Measurements from ENCODE around the gene BIRC2. TPM values are rescaled to one million over a fixed set of nuclear protein-coding genes. Genes with fewer than 3 reads are reported as not detected.
"Not testable (repeated sequence)": the region's sequence is repeated elsewhere in the genome, so short reads cannot be mapped to it uniquely, and the experiment has no call there.

Gene BIRC2
- total RNA-seq, 1 donor from 2014 or later: 32.4 TPM

- intact Hi-C loops (cut with DNase I): loop anchor here (2.0 kb wide), 1 partner anchor 27 kb away; the partner anchor contains the start of gene BIRC2
- ATAC-seq: no peak
- DNase-seq (ENCODE audit: missing footprints): no peak
Measured at GRCh38 chr11:102319544-102319943, 27.5 kb upstream of the BIRC2 start.

- no peak for ATAC-seq
- no peak for DNase-seq (ENCODE audit: missing footprints)
- intact Hi-C loops (cut with DNase I): no loop called here
Measured at GRCh38 chr11:102320188-102320587, 26.8 kb upstream of the BIRC2 start.

GRCh38 chr11:102320679-102321078, 26.3 kb upstream of the BIRC2 start:
- ATAC-seq: peak; percentile 73
- no peak for DNase-seq (ENCODE audit: missing footprints)
- intact Hi-C loops (cut with DNase I): no loop called here

- DNase-seq (ENCODE audit: missing footprints): no peak
- no peak for ATAC-seq
- intact Hi-C loops (cut with DNase I): no loop called here
Measured at GRCh38 chr11:102322560-102322959, 24.5 kb upstream of the BIRC2 start.

- DNase-seq (ENCODE audit: missing footprints): no peak
- no peak for ATAC-seq
- intact Hi-C loops (cut with DNase I): no loop called here
Measured at GRCh38 chr11:102323542-102324251, 23.3 kb upstream of the BIRC2 start.

- ATAC-seq (no peak), DNase-seq (ENCODE audit: missing footprints) (no peak)
Measured at GRCh38 chr11:102325088-102325487, 21.9 kb upstream of the BIRC2 start.

GRCh38 chr11:102328748-102329147, 18.3 kb upstream of the BIRC2 start:
- intact Hi-C loops (cut with DNase I): no loop called here
- ATAC-seq: no peak
- no peak for DNase-seq (ENCODE audit: missing footprints)

More at GRCh38 chr11:102325088-102325487, 21.9 kb upstream of the BIRC2 start:
- intact Hi-C loops (cut with DNase I): no loop called here

- no peak for DNase-seq (ENCODE audit: missing footprints)
- no peak for ATAC-seq
- intact Hi-C loops (cut with DNase I): no loop called here
Measured at GRCh38 chr11:102330231-102330630, 16.8 kb upstream of the BIRC2 start.

GRCh38 chr11:102331341-102331740, 15.7 kb upstream of the BIRC2 start:
- intact Hi-C loops (cut with DNase I): no loop called here
- no peak for DNase-seq (ENCODE audit: missing footprints)
- no peak for ATAC-seq

GRCh38 chr11:102332611-102332994, 14.4 kb upstream of the BIRC2 start:
- intact Hi-C loops (cut with DNase I): no loop called here
- DNase-seq (ENCODE audit: missing footprints) (no peak), ATAC-seq (no peak)

GRCh38 chr11:102338479-102339010, 8.5 kb upstream of the BIRC2 start:
- intact Hi-C loops (cut with DNase I): no loop called here
- ATAC-seq (no peak), DNase-seq (ENCODE audit: missing footprints) (no peak)

GRCh38 chr11:102341311-102341710, 5.7 kb upstream of the BIRC2 start:
- intact Hi-C loops (cut with DNase I): loop anchor here (1.0 kb wide), 1 partner anchor 154 kb away; no protein-coding TSS in a partner anchor
- not testable (repeated sequence) for ATAC-seq; DNase-seq (ENCODE audit: missing footprints)

- DNase-seq (ENCODE audit: missing footprints) (no peak), ATAC-seq (peak; percentile 59)
- intact Hi-C loops (cut with DNase I): loop anchor here (1.0 kb wide), 1 partner anchor 153 kb away; no protein-coding TSS in a partner anchor
Measured at GRCh38 chr11:102341844-102342318, 5.1 kb upstream of the BIRC2 start.

- ATAC-seq (no peak), DNase-seq (ENCODE audit: missing footprints) (no peak)
- intact Hi-C loops (cut with DNase I): no loop called here
Measured at GRCh38 chr11:102343809-102344208, 3.2 kb upstream of the BIRC2 start.

- no peak for ATAC-seq
- intact Hi-C loops (cut with DNase I): loop anchor here (2.0 kb wide), 2 partner anchors 27 to 57 kb away; no protein-coding TSS in a partner anchor
- DNase-seq (ENCODE audit: missing footprints): no peak
Measured at GRCh38 chr11:102345904-102346303, 1.1 kb upstream of the BIRC2 start.

- ATAC-seq (no peak), DNase-seq (ENCODE audit: missing footprints) (no peak)
- intact Hi-C loops (cut with DNase I): loop anchor here (2.0 kb wide), 2 partner anchors 28 to 58 kb away; no protein-coding TSS in a partner anchor
Measured at GRCh38 chr11:102346456-102346747, 612 bp upstream of the BIRC2 start.

GRCh38 chr11:102347462-102348370, 702 bp downstream of the BIRC2 start:
- DNase-seq (ENCODE audit: missing footprints) (no peak), ATAC-seq (peak; percentile 49)
- intact Hi-C loops (cut with DNase I): loop anchor here (1.0 to 2.0 kb wide), 3 partner anchors 29 to 105 kb away; partner anchors contain the start of gene TMEM123

GRCh38 chr11:102357116-102357515, 10.1 kb downstream of the BIRC2 start:
- DNase-seq (ENCODE audit: missing footprints) (no peak), ATAC-seq (no peak)
- intact Hi-C loops (cut with DNase I): no loop called here

GRCh38 chr11:102359372-102359771, 12.4 kb downstream of the BIRC2 start:
- ATAC-seq (no peak), DNase-seq (ENCODE audit: missing footprints) (no peak)
- intact Hi-C loops (cut with DNase I): no loop called here
